Thyroid gland (tissue), 4 donors: ENCODE measurements around the gene TSPO. TPM values are rescaled to one million over a fixed set of nuclear protein-coding genes. Genes with fewer than 3 reads are reported as not detected.

Experiments
- DNase-seq, 2 donors: peaks; one replicate each; pipeline ENCODE4 v3.0.0-alpha.2; 2019
- H3K27ac ChIP-seq, 3 donors: fragments of 200-600 bp; sonication (generic); 1 replicate in 2 of 3; 2 replicates in 1 of 3; pipeline ENCODE4 v1.5.1; 2016 to 2019; ENCODE audit warnings: mild to moderate bottlenecking in 1 of 3, moderate library complexity in 1 of 3
- H3K27me3 ChIP-seq: fragments of 200-600 bp; sonication (generic); one replicate; pipeline ENCODE4 v1.5.1; 2019
- H3K36me3 ChIP-seq, 2 donors: fragments of 200-600 bp; sonication (generic); one replicate each; pipeline ENCODE4 v1.5.1; 2016 to 2019
- H3K4me1 ChIP-seq, 2 donors: fragments of 200-600 bp; sonication (generic); one replicate each; pipeline ENCODE4 v1.5.1; 2017 to 2019
- H3K4me3 ChIP-seq, 3 donors: fragments of 200-600 bp; sonication (generic); replicated peaks in 1 of 3; 1 replicate in 2 of 3; 2 replicates in 1 of 3; pipeline ENCODE4 v1.5.1; 2016; ENCODE audit warnings: mild to moderate bottlenecking in 1 of 3
- H3K9me3 ChIP-seq: fragments of 200-600 bp; sonication (generic); one replicate; pipeline ENCODE4 v1.5.1; 2017
- POLR2A ChIP-seq, 2 donors: fragments of 450-650 bp; IDR thresholded peaks; one replicate each; pipeline ENCODE4 v1.6.1; 2017; ENCODE audit warnings: antibody characterized with exemption in 2 of 2, mild to moderate bottlenecking in 2 of 2, moderate library complexity in 1 of 2
- WGBS, 2 donors: methylation state at CpG; one replicate each; pipeline ENCODE4 v1.1.5; 2017; 5-methylcytosine and 5-hydroxymethylcytosine counted together
- intact Hi-C: fragments of 100-400 bp; cut with DNase I; formaldehyde crosslinking; loops from one replicate; pipeline ENCODE4 v1.15.1; 2023
- total RNA-seq, 4 donors: library from RNA; depleted of rRNA; stranded (reverse); fragments of >200 nt; gene quantifications; one replicate each; pipeline ENCODE4 v1.2.3, GENCODE V29; 2016
- TF ChIP-seq, protein P1 (sequence below), 6 experiments: fragments of 200-600 bp in 3 of 6; fragments of 450-650 bp in 3 of 6; sonication (generic) in 3 of 6; IDR thresholded peaks; one replicate each; pipeline ENCODE4 v1.5.1; 2016 to 2019; ENCODE audit warnings: antibody characterized with exemption in 6 of 6, mild to moderate bottlenecking in 2 of 6, inconsistent platforms in 1 of 6, moderate library complexity in 1 of 6

The TSPO gene
- total RNA-seq, 4 donors from 2014 or later, result 87.4 to 234 (median 170) TPM

DNA sequence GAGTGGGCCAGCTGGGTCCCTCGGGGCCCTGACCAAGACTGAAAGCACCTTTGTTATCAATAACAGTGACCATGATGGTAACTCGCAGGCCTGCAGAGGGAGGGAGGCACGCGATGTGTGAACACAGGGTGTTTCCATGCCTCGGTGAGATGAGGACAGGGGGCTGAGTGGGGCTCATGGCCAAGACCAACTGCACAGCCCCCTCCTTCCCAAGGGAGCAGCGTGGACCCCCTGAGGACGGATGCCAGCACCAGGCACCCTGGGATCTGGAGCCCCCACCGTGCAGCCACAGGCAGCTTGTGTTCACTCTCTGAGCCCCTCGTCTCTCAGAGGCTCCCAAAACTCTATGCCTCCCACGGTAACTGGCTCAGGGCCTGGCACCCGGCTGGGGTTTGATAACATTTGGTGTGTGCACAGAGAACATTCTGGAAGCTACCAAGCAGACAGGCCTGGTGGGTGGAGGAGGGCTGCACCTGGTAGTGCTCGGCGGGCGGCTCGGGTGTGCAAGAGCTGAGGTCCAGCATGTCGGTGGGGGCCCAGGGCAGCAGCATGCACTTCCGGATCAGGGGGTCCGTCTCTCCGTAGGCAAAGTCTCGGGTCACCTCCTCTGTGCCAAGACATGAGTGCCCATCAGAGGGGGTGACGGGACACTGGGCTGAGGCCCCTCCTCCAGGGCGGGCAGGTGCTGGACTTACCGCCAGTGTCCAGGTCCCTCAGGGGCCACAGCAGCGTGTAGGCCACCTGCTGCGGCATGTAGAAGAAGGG lies 28.0 kb downstream of the TSPO start:
- DNase-seq, result no peak
- no peaks in the 10 kb centered on the region for H3K27me3 ChIP-seq
- H3K4me1 ChIP-seq, result no peaks in the 10 kb centered on the region
- WGBS, 2 donors, result 99% methylated on average over 10 to 19 of the region's 25 CpGs
- H3K36me3 ChIP-seq, result peaks cover 9 to 10% of the 10 kb centered on the region in 2 donors
- H3K27ac ChIP-seq, result no peak overlapping the region
- H3K4me3 ChIP-seq, result no peak overlapping the region
- TF ChIP-seq POLR2A (IDR thresholded peaks at IDR 0.05), result no peak
- TF ChIP-seq, protein P1, sequence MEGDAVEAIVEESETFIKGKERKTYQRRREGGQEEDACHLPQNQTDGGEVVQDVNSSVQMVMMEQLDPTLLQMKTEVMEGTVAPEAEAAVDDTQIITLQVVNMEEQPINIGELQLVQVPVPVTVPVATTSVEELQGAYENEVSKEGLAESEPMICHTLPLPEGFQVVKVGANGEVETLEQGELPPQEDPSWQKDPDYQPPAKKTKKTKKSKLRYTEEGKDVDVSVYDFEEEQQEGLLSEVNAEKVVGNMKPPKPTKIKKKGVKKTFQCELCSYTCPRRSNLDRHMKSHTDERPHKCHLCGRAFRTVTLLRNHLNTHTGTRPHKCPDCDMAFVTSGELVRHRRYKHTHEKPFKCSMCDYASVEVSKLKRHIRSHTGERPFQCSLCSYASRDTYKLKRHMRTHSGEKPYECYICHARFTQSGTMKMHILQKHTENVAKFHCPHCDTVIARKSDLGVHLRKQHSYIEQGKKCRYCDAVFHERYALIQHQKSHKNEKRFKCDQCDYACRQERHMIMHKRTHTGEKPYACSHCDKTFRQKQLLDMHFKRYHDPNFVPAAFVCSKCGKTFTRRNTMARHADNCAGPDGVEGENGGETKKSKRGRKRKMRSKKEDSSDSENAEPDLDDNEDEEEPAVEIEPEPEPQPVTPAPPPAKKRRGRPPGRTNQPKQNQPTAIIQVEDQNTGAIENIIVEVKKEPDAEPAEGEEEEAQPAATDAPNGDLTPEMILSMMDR (IDR thresholded peaks at IDR 0.05), result no peak
- intact Hi-C loops, result no loop called here
- no peaks in the 10 kb centered on the region for H3K9me3 ChIP-seq

DNA sequence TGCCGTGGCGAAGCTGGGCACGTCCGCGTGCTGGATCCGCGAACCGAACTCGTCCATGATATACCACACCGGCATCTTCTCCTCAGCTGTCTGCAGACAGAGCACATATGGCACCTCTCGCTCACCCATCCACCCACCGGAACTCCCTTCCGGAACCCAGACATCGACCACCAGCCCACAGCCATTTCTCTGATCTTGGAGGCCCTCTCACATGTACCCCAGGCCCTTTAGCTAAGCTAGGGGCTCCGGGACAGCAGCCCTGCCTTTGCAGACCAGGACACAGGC lies 28.5 kb downstream of the TSPO start:
- TF ChIP-seq, protein P1 (IDR thresholded peaks at IDR 0.05), result no peak
- TF ChIP-seq POLR2A (IDR thresholded peaks at IDR 0.05), result no peak
- no peaks in the 10 kb centered on the region for H3K9me3 ChIP-seq
- no peaks in the 10 kb centered on the region for H3K27me3 ChIP-seq
- peaks cover 7 to 8% of the 10 kb centered on the region in 2 donors for H3K36me3 ChIP-seq
- no peak overlapping the region for H3K4me3 ChIP-seq
- WGBS, 2 donors, result 97 to 98% methylated on average over 15 of the region's 15 CpGs
- H3K27ac ChIP-seq, result no peak overlapping the region
- H3K4me1 ChIP-seq, result no peaks in the 10 kb centered on the region
- intact Hi-C loops, result no loop called here
- DNase-seq, result no peak

DNA sequence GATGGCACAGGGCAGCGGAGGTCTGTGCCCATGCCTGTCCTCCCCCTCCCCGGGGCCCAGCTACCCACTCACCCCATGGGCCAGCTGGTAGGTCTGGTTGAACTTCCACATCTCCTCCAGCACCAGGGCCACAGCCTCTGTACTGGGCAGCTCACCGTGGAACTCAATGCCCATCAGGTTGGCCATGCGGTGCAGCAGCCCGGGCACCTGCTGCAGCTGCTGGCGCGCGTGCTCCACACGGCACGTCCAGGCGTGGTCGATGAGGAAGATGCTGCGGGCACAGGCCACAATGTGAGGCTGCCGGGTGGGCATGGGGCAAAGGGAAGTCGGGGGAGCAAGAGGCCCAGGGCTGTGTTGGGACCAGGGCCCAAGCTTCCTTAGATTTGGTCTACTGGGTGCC lies 29.3 kb downstream of the TSPO start:
- intact Hi-C loops, result no loop called here

DNA sequence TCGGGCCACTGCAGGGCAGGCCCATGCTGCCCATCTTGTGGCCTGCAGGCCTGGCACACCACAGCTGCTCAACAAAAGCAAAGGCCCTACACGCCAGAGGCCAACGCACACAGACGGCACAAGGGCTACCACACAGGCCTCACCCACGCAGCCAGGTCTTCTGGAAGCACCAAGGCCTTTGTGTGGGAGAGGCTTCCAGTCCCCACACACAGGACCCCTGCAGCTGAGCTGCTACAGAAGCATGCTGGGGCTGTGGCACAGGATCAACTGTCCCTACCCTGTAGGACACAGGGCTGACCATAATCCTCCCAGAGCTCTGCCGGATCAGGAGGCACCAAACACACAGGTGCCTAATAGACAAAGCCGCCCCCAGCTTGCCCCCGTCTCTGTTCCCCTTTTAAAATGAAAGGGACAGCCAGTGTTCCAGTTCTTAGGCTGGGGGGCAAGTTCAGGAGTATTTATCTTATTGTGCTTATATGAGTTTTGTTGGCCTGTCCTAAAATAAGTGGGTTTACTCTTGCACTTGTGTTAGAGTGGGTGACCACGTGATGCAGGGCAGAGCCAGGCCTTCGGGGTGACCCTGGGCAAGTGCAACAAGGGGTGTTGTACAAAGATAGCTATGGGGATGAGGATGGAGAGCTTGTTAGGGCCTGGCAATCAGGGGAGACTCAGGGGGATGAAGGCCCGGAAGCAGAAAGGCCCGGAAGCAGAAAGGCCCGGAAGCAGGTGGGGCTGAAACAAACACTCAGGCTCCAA lies 30.1 kb downstream of the TSPO start:
- Histone ChIP-seq H3K36me3 (peaks cover 7 to 8% of the 10 kb centered on the region in 2 donors), H3K27ac (no peak overlapping the region), H3K4me1 (peaks cover 9 to 10% of the 10 kb centered on the region in 2 donors), H3K9me3 (no peaks in the 10 kb centered on the region), H3K4me3 (no peak overlapping the region), H3K27me3 (no peaks in the 10 kb centered on the region)
- intact Hi-C loops, result no loop called here
- WGBS, 2 donors, result 77 to 91% methylated on average over 5 to 9 of the region's 13 CpGs
- TF ChIP-seq POLR2A (IDR thresholded peaks at IDR 0.05), result no peak
- TF ChIP-seq, protein P1 (IDR thresholded peaks at IDR 0.05), result no peak
- no peak for DNase-seq

More for the DNA sequence above, 29.3 kb downstream of the TSPO start:
- Histone ChIP-seq H3K4me1 (peaks cover 3 to 4% of the 10 kb centered on the region in 2 donors), H3K9me3 (no peaks in the 10 kb centered on the region), H3K4me3 (no peak overlapping the region), H3K36me3 (peaks cover 7 to 8% of the 10 kb centered on the region in 2 donors), H3K27ac (no peak overlapping the region), H3K27me3 (no peaks in the 10 kb centered on the region)
- DNase-seq, result no peak
- 92 to 93% methylated on average over 12 to 15 of the region's 15 CpGs for WGBS, 2 donors
- TF ChIP-seq, protein P1 (IDR thresholded peaks at IDR 0.05), result no peak
- TF ChIP-seq POLR2A (IDR thresholded peaks at IDR 0.05), result no peak

DNA sequence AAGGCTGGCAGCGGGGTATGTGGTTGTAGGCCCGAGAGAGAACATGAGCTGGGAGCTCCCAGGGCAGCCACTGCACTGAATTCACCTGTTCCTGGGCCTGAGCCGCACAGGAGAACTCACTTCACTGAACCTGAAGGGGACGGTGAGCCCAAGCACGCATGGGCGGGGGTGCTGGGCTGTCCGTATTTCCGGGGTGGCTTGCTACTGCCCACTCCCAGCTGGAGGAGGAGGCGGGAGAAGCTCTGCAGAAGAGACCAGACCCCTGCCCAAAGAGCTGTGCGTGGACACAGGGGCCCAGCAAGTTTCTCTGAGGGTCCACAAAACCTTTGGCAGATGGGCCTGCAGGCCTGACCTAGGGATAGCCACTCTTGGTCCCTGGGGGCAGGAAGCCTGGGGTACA lies 30.8 kb downstream of the TSPO start:
- Histone ChIP-seq H3K4me1 (peaks cover 9 to 10% of the 10 kb centered on the region in 2 donors), H3K4me3 (no peak overlapping the region), H3K9me3 (no peaks in the 10 kb centered on the region), H3K27ac (no peak overlapping the region), H3K36me3 (peaks cover 7 to 8% of the 10 kb centered on the region in 2 donors), H3K27me3 (no peaks in the 10 kb centered on the region)
- no peak for DNase-seq
- no peak for TF ChIP-seq POLR2A (IDR thresholded peaks at IDR 0.05)
- TF ChIP-seq, protein P1 (IDR thresholded peaks at IDR 0.05), result no peak
- 87 to 89% methylated on average over 7 to 8 of the region's 10 CpGs for WGBS, 2 donors
- intact Hi-C loops, result no loop called here
